Hematopoietic multipotent progenitor cell (in vitro differentiated cells): Measurements from ENCODE around the gene DPM1. TPM values are rescaled to one million over a fixed set of nuclear protein-coding genes. Genes with fewer than 3 reads are reported as not detected.

Experiments used
- DNase-seq, 3 donors: peaks; one replicate each; pipeline ENCODE4 v3.0.0-alpha.2; 2011 to 2015; ENCODE audit warnings: low read depth in 2 of 3, low spot score in 2 of 3
- total RNA-seq: library from RNA; depleted of rRNA; stranded (reverse); fragments of >200 nt; gene quantifications from one replicate; pipeline ENCODE4 v1.2.3, GENCODE V29; 2012

DPM1 gene
- 13.7 TPM for total RNA-seq

GRCh38 chr20:50957798-50958614, at the start of gene DPM1:
Gene DPM1, minus strand, starts transcription at chr20:50958532. Its CDS starts 9 bp downstream, at chr20:50958523.
- peak in 2 of 3 donors; percentile 55 to 93 for DNase-seq

DNA sequence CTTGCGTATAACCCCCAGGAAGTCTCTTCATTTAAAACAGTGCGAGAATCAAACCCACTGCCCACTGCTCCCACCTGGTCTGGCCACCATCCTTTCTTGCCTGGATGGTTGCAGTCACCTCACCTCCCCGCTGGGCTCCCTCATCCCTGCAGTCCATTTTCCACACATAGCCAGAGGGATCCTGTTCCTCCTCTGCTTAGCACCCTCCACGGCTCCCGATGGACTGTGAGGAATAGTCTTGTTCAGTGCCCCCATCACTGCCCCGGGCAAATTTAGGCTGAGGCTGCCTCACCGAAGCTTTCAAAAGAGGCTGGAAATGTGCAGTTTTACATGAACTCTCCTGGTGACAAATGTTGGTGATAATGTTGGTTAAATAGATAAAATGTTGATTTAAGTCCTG, 46.9 kb upstream of the DPM1 start:
- DNase-seq, result no peak

DNA sequence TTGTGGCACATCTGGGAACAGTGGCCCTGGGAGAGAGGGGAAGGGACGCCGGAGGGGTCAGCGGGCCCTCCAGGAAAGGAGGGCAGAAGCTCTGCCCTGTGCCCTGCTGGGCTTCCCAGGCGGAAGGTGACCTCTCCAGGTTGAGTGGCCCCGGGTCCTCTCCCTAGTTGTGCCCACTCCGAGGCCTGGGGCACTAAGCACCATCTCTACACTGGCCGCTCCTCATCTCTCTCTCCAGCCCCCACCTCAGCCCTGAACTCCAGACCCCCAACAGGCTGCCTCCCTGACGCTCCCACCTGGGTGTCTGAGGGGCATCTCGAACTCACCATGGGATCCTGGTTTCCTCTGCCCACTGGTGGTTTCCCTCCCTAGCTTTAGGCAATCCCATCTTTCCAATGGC, 46.4 kb upstream of the DPM1 start:
- no peak for DNase-seq

DNA sequence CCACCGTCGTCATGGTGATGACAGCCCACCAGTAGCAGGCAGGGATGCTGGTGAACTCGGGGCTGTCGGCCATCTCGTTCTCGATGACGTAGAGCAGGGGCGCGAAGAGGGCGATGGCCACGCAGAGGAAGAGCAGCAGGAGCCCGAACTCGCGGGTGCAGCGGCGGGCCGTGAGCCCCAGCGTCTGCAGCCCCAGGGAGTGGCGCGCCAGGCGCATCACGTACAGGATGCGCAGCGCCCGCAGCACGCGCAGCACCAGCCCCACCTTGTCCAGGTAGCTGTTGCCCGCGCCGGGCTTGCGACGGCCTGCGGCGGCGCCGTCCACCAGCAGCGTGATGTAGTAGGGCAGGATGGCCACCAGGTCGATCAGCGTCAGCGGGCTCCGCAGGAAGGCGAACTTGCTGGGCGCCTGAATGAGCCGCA, 46.0 kb upstream of the DPM1 start:
- no peak for DNase-seq

- DNase-seq, result no peak
These were observed 45.4 kb upstream of the DPM1 start for GRCh38 chr20:51003753-51004152.

DNA sequence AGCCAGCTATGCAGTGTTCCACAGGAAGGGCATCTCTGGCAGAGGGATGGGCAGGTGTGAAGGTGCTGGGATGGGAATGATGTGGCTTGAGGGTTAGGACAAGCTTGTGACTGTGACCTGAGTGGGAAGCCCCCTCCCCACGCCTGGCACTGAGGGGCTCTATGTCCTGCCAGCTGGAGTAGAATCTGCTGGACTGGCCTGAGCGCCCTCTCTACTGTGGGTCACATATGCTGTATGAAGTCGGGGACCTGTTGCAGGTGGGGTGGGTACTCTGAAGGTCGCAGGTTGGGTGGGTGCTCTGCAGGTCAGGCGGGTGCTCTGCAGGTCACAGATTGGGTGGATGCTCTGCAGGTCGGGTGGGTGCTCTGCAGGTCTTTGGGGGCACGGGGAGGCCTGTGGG, 44.3 kb upstream of the DPM1 start:
- DNase-seq, result no peak

GRCh38 chr20:51001430-51002265, 43.3 kb upstream of the DPM1 start:
- DNase-seq, result no peak

DNA sequence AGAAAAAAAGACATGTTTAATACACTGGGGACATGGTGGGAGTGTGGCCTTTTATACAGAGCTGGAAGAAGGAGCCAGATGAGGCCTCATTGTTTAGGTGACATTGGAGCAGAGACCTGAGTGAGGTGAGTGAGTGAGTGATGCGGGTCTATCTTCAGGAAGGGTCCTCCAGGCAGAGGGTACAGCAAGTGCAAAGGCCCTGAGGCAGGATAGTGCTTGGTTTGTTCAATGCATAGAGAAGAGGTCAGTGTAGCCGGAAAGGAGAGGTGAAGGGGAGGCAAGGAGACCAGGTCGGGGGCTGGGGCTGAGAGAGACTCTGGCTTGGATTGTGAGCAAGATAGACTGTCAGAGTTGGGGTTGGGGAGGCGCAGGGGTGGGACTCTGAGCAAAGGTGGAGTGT, 41.0 kb upstream of the DPM1 start:
- no peak for DNase-seq

GRCh38 chr20:50996901-50997865, 38.9 kb upstream of the DPM1 start:
- DNase-seq, result no peak

- DNase-seq, result no peak
These were observed 37.2 kb upstream of the DPM1 start for GRCh38 chr20:50995506-50995905.

GRCh38 chr20:50993876-50994275, 35.5 kb upstream of the DPM1 start:
- no peak for DNase-seq

DNA sequence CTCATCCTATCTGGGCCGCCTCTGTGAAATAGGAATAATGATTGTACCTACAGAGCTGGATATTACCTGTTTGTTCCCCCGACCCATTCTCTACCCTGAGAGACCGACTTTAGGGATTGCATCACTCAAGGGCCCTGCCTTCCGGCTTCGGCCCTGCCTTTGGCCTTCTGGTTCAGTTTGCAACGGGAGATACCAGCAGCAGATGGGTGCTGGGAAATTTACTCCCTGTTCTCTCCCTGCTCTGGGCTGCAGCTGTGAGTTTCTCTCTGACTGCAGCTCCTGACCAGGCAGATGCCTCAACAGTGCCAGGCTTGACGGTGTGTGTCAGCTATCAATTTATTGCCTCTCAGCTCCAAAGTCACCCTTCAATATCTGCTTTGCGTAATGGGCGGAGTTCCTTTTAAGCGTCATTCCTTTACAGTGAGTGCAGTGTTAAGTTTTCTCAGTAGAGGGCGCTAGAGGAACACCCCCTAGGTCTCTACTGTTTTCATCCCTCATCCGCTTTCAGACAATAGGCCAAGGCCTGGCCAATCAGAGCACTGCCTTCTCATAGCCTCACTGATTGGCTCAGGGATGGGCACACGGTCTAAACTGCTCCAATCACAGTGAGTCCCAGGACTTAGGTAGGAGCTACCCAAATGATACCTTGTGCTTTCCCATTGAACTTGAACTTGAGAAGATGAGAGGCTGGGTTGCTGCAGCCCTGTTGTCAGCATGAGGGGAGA, 34.6 kb upstream of the DPM1 start:
- DNase-seq, result peak in 2 of 3 donors; percentile 67 to 75

GRCh38 chr20:50992336-50992732, 34.0 kb upstream of the DPM1 start:
- no peak for DNase-seq

GRCh38 chr20:50991076-50991475, 32.7 kb upstream of the DPM1 start:
- DNase-seq, result no peak

DNA sequence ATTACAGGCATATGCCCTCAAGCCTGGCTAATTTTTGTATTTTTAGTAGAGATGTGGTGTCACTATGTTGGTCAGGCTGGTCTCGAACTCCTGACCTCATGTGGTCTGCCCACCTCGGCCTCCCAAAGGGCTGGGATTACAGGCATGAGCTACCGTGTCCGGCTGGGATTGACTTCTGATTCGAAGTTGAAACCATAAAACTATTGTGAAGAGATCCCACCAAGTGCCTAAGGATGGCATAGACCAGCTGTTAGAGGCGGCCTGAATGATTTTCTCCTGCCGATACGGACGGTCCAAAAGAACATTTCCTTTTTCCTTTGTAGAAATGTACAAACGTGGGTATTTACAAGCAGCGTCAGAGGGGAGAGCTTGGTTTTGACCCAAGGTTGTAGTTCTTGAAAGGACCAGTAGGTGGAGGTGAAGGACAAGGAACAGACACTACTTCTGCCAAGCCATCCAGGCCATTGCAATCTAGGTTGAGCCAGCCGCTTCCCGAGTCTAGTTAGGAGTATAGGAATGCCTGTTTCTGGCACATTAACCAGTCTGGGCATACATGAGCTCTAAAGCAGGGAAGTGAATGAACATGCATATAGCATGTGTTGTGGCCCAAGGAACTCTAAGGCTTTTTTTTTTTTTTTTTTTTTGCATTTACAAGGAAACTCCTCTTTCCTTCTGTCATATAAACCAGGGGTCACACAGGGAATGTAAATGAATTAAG, 29.3 kb upstream of the DPM1 start:
- peak; percentile 53 to 87 (median 73) for DNase-seq

DNA sequence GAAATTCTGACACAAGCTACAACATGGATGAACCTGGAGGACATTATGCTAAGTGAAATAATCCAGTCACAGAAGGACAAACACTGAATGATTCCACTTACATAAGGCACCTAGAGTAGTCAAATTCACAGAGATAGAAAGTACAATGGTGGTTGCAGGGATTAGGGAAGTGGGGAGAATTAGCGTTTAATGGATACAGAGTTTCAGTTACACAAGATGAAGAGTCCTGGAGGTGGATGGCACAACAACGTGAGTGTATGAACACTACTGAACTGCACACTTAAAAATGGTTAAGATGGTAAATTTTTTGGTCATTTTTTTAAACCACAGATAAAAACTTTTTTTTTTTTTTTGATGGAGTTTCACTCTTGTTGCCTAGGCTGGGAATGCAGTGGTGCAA, 25.0 kb upstream of the DPM1 start:
- no peak for DNase-seq

DNA sequence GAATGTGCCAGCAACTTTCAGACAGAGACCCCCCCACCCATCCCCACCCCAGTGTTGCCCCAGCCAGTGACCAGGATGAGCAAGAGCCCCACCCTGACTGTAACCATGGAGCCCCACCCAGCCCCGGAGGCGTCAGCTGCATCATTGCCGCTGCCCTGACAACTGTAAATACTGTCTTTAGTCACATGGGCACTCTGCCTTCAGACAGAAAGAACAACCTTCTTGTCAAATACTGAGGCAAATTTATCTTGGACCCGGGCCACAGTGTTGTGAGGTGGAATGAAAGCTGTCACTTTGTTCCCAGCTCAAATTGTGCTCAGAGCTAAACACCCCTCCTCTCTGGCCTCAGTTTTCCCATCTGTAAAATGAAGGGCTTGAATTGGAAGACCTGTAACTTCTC, 24.0 kb upstream of the DPM1 start:
- DNase-seq, result no peak

- no peak for DNase-seq
These were observed 23.3 kb upstream of the DPM1 start for GRCh38 chr20:50981714-50982048.
